AG10803 (cell line): ENCODE results near the gene IFIT1.
"Not testable (repeated sequence)": the region's sequence is repeated elsewhere in the genome, so short reads cannot be mapped to it uniquely, and the experiment has no call there.

ENCODE experiments used
- DNase-seq: peaks from one replicate; pipeline ENCODE4 v3.0.0; 2010; ENCODE audit warnings: low read depth
- H3K4me3 ChIP-seq: 2 replicates; pipeline ENCODE4 v1.5.1; 2011; ENCODE audit warnings: mild to moderate bottlenecking, low read length, control low read depth
- CTCF ChIP-seq: conservative IDR thresholded peaks from 2 replicates; pipeline ENCODE4 v1.5.1; 2011; ENCODE audit warnings: mild to moderate bottlenecking, low read length, control low read depth, inconsistent platforms

The IFIT1 gene

DNA sequence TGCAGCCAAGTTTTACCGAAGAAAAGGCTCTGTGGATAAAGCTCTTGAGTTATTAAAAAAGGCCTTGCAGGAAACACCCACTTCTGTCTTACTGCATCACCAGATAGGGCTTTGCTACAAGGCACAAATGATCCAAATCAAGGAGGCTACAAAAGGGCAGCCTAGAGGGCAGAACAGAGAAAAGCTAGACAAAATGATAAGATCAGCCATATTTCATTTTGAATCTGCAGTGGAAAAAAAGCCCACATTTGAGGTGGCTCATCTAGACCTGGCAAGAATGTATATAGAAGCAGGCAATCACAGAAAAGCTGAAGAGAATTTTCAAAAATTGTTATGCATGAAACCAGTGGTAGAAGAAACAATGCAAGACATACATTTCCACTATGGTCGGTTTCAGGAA is 10.6 kb downstream of the IFIT1 start:
- TF ChIP-seq CTCF: no peak
- no peak for DNase-seq
- no peak overlapping the region for H3K4me3 ChIP-seq

GRCh38 chr10:89404104-89405047 is 12.0 kb downstream of the IFIT1 start:
- no peak for TF ChIP-seq CTCF
- no peak overlapping the region for H3K4me3 ChIP-seq
- no peak for DNase-seq

GRCh38 chr10:89406178-89406577 is 13.8 kb downstream of the IFIT1 start:
- H3K4me3 ChIP-seq, DNase-seq: not testable (repeated sequence)

DNA sequence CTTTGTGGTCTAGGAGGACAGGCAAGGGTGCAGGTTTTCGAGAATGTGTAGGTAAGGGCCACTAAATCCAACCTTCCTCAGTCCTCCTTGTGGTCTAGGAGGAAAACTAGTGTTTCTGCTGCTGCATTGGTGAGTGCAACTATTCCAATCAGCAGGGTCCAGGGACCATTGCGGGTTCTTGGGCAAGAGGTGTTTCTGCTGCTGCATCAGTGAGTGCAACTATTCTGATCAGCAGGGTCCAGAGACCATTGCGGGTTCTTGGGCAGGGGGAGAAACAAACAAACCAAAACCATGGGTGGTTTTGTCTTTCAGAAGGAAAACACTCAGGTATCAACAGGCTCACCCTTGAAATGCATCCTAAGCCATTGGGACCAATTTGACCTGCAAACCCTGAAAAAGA is 15.4 kb downstream of the IFIT1 start:
- H3K4me3 ChIP-seq, DNase-seq: not testable (repeated sequence)

GRCh38 chr10:89409282-89409681 is 16.9 kb downstream of the IFIT1 start:
- not testable (repeated sequence) for H3K4me3 ChIP-seq

GRCh38 chr10:89410551-89410950 is 18.1 kb downstream of the IFIT1 start:
- H3K4me3 ChIP-seq, DNase-seq: not testable (repeated sequence)

More at GRCh38 chr10:89409282-89409681, 16.9 kb downstream of the IFIT1 start:
- not testable (repeated sequence) for DNase-seq

GRCh38 chr10:89411135-89411534 is 18.7 kb downstream of the IFIT1 start:
- DNase-seq, H3K4me3 ChIP-seq: not testable (repeated sequence)

DNA sequence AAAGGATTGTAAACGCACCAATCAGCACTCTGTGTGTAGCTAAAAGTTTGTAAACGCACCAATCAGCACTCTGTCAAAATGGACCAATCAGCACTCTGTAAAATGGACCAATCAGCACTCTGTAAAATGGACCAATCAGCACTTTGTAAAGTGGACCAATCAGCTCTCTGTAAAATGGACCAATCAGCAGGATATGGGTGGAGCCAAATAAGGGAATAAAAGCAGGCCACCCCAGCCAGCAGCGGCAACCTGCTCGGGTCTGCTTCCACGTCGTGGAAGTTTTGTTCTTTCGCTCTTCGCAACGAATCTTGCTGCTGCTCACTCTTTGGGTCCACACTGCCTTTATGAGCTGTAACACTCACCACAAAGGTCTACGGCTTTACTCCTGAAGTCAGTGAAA is 19.9 kb downstream of the IFIT1 start:
- not testable (repeated sequence) for H3K4me3 ChIP-seq, DNase-seq

DNA sequence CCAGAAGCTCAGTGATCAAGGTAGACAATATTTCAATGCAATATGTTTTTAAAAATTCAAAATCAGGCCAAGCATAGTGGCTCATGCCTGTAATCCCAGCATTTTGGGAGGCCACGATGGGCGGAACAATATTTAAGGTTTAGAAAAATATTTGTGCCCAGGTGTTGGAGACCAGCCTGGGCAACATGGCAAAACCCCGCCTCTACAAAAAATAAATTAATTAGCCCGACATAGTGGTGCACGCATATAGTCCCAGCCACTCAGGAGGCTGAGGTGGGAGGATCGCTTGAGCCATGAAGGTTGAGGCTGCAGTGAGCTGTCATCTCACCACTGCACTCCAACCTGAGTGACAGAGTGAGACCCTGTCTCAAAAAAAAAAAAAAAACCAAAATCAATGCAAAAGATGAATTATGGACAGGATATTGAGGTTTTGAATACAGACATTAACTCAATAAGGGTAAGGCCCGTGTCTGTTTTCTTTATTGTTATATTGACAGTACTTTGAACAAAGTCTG is 21.0 kb downstream of the IFIT1 start:
- peak overlapping the region; percentile 82; the same call in 1 of the 2 replicates for H3K4me3 ChIP-seq
- no peak for TF ChIP-seq CTCF
- DNase-seq: no peak

DNA sequence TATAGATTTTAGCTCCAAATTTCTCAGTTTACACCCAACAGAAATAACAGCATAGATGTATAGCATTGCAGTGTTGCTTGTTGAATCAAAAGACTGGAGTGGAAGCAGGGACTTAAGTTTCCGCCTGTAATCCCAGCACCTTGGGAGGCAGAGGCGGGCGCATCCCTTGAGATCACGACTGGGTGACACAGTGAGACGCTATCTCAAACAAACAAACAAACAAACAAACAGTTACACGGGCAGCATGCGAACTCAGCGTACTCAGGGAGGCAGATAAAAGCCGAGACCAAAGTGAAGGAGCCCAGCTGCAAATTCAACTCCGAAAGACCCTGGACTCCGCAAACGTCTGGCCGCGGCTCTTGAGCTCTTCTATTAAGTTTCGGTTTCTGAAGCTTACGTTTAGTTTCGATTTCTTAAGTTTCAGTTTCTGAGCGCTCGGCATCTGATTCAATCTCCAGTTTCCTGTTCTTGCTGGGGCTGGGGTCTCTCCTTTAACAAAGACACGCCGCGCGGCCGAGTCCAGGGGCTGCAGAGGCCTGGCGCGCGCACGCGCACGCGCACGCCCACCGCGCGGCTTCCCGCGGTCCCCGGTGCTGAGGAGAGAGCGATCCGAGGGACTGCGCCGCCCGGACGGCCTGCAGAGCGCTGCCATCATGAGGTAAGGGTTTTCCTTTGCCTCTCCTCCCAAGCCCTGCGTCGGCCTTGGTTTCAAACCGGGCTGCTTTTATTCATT is 21.9 kb downstream of the IFIT1 start, which contains the start of gene IFIT5:
Gene IFIT5, plus strand, starts transcription at position 423 of the 733 bp plus-strand sequence. Its CDS starts 231 bp downstream, at position 654.
- peak; percentile 61 for DNase-seq
- no peak for TF ChIP-seq CTCF
- H3K4me3 ChIP-seq: peak within 1 kb of the TSS; percentile 82
